Hepatic stellate cell (primary cell): ENCODE results near the gene CALR3.
"Not testable (repeated sequence)": the region's sequence is repeated elsewhere in the genome, so short reads cannot be mapped to it uniquely, and the experiment has no call there.

Experiments
- DNase-seq: peaks from one replicate; pipeline ENCODE4 v3.0.0; 2011; ENCODE audit warnings: low spot score

The CALR3 gene

DNA sequence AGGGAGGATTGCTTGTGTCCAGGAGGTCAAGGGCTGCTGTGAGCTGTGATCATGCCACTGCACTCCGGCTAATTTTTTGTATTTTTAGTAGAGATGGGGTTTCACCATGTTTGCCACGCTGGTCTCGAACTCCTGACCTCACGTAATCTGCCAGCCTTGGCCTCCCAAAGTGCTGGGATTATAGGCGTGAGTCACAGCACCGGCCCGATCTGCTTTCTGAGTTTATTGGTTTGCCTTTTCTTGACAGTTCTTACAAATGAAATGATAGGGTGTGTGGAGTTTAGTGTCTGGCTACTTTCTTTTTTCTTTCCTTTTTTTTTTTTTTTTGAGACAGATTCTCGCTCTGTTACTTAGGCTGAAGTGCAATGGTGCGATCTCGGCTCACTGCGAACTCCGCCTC, 1.1 kb upstream of the CALR3 start:
- no peak for DNase-seq

DNA sequence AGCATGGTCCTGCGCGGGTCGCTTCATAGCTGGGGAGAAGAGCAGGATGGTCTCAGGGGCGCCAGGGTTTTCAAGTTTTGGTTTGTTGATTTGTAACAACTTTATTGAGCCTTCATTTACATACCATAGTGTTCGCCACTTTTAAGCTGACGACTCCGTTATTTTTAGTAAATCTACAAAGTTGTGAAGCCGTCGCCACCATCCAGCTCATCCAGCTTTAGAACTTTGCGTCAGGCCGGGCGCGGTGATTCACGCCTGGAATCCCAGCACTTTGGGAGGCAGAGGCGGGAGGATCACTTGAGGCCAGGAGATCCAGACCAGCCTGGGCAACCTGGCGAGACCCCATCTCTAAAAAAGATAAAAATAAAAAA, 631 bp upstream of the CALR3 start:
- no peak for DNase-seq

DNA sequence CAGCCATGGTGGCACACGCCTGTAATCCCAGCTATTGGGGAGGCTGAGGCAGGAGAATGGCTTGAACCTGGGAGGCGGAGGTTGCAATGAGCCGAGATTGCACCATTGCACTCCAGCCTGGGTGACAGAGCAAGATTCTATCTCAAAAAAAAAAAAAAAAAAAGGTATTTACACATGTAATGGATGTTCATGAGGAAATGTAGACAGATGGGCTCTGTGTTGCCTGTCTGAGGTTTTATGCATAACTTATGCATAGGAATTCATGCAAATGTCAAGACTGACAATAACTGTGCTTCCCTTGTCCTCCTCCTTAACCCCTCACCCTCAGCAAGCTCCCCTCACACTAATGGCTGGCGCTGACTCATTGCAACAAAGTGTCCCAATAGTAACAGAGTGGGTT, 9.5 kb downstream of the CALR3 start:
- not testable (repeated sequence) for DNase-seq

- DNase-seq: no peak
These were observed 13.2 kb downstream of the CALR3 start for GRCh38 chr19:16482745-16483144.

DNA sequence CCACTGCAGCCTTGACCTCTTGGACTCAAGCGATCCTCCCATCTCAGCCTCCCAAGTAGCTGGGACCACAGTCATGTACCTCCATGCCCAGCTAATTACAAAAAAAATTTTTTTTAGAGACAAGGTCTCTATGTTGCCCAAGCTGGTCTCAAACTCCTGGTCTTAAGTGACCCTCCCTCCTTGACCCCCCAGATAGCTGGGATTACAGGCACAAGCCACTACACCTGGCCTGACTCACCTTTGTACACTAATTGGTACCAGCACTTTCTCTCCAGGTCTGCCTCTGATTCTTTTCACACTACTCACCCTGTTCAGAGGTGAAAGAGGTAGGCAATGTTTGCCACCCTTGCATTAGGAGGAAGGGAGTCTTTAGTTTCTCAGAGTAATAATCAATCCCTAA, 18.7 kb downstream of the CALR3 start:
- DNase-seq: no peak

DNA sequence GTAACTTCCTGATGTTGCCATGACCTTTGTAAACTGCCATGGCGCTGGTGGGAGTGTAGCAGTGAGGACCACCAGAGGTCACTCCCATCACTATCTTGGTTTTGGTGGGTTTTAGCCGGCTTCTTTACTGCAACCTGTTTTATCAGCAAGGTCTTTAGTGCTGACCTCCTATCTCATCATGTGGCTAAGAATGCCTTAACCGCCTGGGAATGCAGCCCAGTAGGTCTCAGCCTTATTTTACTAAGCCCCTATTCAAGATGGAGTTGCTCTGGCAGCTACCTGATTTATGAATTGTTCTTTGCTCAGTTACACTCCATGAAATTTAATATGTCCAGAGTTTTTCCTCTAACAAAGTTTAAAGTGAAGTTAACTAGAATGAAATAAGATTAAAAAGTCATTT, 19.6 kb downstream of the CALR3 start:
- DNase-seq: no peak

DNA sequence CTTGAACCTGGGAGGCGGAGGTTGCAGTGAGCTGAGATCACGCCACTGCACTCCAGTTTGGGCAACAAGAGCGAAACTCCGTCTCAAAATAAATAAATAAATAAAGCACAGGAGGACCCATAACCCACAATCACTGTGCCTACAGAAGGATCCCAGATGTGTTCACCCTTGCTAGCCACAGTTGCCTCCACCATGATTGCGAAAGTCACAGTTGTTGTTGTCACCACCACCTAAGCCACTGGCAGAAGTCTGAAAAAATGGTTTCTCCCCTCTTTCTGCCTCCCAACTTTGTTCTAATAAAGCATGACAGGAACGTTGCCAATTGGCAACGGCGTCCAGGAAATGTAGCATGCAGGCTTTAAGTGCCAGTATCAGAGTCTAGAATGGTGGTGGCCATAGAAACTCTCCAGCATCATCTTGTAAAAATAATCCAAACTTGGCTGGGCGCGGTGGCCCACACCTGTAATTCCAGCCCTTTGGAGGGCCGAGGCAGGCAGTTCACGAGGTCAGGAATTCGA, 22.0 kb downstream of the CALR3 start:
- DNase-seq: no peak

GRCh38 chr19:16472992-16473391, 23.0 kb downstream of the CALR3 start:
- no peak for DNase-seq

DNA sequence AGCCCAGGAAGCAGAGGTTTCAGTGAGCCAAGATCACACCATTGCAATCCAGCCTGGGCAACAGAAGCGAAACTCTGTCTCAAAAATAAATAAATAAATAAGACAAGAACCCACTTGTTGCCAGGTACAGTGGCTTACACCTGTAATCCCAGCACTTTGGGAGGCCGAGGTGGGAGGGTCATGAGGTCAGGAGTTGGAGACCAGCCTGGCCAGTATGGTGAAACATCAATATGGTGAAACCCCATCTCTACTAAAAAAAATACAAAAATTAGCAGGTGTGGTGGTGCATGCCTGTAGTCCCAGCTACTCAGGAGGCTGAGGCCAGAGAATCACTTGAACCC, 23.4 kb downstream of the CALR3 start:
- not testable (repeated sequence) for DNase-seq

DNA sequence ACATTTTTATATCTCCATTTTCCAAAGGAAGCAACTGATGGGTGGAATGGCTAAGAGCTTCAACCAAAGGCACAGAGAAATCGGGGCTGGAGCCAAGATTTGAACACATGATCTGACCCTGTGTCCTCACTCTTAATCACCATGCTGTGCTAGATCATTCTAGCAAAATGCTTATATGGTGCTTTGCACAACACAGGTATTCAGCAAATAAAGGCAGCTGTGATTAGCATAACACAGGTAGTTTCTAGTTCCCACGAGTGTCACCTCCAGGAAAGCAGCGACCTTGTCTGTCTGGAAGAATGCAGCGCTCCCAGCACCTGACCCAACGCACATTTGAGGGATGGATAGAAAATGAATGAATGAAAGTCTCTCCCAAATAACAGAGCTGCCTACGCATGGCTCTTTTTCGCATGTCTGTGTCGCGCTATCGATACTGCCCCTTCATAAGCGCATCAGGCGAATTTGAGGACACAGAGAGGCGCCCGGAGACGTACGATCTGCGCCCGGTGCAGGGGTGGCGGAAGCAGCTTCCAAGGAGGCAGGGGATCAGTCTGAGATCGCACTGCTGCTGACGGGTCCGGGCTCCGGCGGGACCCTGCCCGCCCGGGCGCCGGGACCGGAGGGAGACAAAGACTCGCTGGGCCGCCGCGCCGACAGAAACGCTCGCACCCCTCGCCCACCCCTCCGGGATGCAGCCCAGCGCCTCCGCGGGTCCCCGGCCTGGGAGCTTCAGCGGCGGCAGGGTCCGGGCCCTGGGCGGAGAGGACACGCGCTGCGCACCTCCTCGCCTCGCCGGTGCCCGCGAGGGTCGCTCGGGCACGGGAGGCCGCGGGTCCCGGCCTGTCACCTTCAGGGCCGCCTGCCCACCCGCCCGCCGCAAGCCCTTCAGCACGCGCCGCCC, 24.8 kb downstream of the CALR3 start:
- peak; percentile 71 for DNase-seq

GRCh38 chr19:16470541-16470910, 25.4 kb downstream of the CALR3 start:
- DNase-seq: no peak

GRCh38 chr19:16467581-16467980, 28.4 kb downstream of the CALR3 start:
- no peak for DNase-seq

- not testable (repeated sequence) for DNase-seq
These were observed 29.1 kb downstream of the CALR3 start for GRCh38 chr19:16466802-16467427.

GRCh38 chr19:16465239-16465638, 30.7 kb downstream of the CALR3 start:
- no peak for DNase-seq

- peak; percentile 36 for DNase-seq
These were observed 31.9 kb downstream of the CALR3 start for GRCh38 chr19:16463991-16464575.

DNA sequence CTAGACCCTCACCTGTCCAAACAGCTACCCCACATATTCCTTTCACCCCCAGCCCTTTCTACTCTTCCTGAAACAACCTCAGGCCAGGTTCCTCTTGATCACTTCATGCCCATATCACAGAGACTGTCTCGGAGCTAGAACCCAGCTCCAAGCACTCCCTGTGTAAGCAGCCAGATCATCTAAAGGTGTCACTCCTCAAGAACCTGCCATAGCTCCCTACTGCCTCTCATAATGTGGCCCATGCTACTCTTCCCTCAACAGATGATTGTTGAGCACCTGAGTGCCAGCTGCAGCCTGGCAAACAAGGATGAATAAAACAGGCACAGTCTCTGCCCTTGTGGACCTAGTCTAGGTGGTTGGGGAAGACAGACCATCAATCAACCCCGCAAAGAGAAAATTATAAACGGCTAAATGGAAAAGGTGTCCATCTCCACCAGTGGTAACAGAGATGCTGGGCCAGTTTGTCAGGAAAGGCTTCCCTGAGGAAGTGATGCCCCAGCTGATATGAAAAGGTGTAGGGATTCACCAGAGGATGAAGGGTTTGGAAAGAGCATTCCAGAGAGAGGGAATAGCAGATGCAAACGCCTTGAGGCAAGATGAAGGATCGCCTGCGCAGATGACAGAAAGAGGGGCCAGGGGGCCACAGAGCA, 32.5 kb downstream of the CALR3 start:
- no peak for DNase-seq

- no peak for DNase-seq
These were observed 33.2 kb downstream of the CALR3 start for GRCh38 chr19:16462757-16463250.

DNA sequence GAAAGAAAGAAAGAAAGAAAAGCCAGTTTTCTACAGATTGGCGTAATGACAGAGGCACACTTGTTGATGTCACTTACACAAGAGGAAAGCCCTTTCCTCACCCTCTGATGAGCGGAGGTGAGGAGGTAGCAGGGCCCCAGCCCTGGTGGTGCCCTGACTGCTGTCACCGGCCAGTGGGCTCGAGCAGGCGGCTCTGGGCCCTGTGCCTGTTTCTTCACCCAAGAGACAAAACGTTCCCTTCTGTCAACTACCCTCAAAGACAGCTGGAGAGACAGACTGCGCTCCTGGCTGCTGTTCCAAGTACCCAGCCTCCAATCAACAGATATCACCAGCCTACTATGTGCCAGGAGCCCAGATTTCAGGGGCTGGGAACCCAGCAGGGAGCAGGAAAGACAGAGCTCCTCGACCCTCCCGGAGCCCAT, 34.3 kb downstream of the CALR3 start:
- DNase-seq: no peak

DNA sequence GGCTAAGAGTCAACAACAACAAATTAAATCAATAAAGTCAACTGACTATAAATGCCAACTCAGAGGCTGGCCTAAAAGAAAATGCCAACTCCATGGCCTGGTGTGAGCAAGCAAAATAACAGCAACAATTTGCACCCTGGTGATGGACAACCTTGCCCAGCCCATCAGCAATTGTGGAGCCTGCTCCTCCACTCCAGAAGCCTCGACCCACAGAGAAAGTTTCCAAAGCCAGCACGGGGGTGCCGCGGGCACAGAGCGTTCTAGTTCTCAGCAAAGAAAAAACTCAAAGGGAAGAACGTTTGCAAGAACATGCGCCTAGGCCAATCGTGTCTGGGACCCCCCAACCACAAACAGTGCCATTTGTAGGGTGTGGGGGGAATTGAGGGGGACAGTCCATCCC, 35.5 kb downstream of the CALR3 start:
- DNase-seq: no peak

GRCh38 chr19:16459680-16460079, 36.3 kb downstream of the CALR3 start:
- no peak for DNase-seq

DNA sequence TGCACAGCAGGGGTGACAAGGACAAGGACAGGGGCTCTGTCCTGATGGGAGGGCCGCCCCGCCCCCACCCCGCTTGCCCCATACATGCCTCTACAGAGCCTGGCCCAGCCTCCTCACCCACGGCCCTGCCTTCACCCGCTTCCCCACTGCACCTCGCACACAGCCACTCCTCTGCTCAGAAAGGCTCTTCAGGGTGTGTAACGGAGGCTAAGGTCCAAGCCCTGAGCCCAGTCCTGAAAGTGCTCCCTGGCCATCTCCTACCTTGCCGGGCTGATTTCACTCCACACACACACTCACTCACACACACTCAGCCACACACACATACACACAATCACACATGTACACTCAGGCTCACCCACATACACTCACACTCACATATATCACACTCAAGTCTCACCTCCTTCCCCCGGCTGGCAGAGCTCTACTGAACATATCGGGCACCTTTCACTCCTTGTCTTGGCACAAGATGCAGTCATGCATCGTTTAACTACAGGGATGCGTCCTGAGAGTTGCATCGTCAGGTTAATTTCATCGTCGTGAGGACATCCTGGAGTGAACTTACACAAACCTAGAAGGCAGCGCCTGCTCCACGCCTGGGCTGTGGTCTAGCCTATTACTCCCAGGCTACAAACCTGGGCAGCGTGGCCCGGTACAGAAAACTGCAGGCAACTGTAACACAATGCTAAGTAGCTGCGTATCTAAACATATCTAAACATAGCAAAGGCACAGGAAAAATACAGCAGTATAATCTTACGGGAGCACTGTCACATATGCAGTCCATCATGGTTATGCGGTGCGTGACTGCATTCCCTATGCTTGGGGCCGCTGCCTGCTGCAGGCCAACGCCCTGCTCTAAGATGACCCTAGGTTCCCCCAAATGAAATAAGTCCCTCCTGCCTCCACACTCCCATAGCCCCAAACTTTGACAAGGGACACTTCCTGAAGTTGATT, 37.3 kb downstream of the CALR3 start:
- no peak for DNase-seq
